IMR-90 (cell line): Measurements from ENCODE around the gene LLGL2. TPM values are rescaled to one million over a fixed set of nuclear protein-coding genes. Genes with fewer than 3 reads are reported as not detected.

Experiments used
- ATAC-seq: fragments of 200-7000 bp; cut with Tn5 transposase; 2 replicates; pipeline ENCODE4 v1.9.1; 2020; ENCODE audit warnings: low read depth, mild to moderate bottlenecking, moderate library complexity
- BruUV-seq: library from RNA; stranded (reverse); fragments of 400-500 nt; replicated peaks from 2 replicates; lab custom pipeline; 2021; lab: Mats Ljungman, UMichigan
- CTCF ChIA-PET: fragments of 300-600 bp; formaldehyde crosslinking; extraction: SDS; loops from one replicate; lab custom pipeline; 2021; ENCODE audit warnings: antibody characterized with exemption; lab: Yijun Ruan, JAX
- POLR2A ChIA-PET: fragments of 300-600 bp; sonication (Branson Sonifier 250); formaldehyde crosslinking; loops from one replicate; lab custom pipeline; 2022; ENCODE audit warnings: antibody characterized with exemption; ENCODE audit not compliant: unreplicated experiment; lab: Charles Lee
- DNase-seq: peaks from one replicate; pipeline ENCODE4 v3.0.0; 2013
- H2AFZ ChIP-seq: replicated peaks from 2 replicates; pipeline ENCODE3; 2013; ENCODE audit warnings: low read length, mild to moderate bottlenecking; ENCODE audit not compliant: poor library complexity
- H2AK5ac ChIP-seq: 2 replicates; pipeline ENCODE4 v1.6.1; 2013; ENCODE audit warnings: low read depth, low read length, inconsistent platforms
- H2AK9ac ChIP-seq: replicated peaks from 2 replicates; pipeline ENCODE3; 2013; ENCODE audit warnings: mild to moderate bottlenecking, low read depth, low read length, moderate library complexity; ENCODE audit not compliant: poor library complexity
- H2BK120ac ChIP-seq: 2 replicates; pipeline ENCODE4 v1.6.1; 2013; ENCODE audit warnings: low read depth, low read length, inconsistent platforms
- H2BK15ac ChIP-seq: 3 replicates; pipeline ENCODE4 v1.6.1; 2013; ENCODE audit warnings: low read depth, low read length, inconsistent platforms
- H2BK20ac ChIP-seq: 2 replicates; pipeline ENCODE4 v1.6.1; 2013; ENCODE audit warnings: low read depth, mild to moderate bottlenecking, inconsistent platforms, low read length, moderate library complexity
- H2BK5ac ChIP-seq: 2 replicates; pipeline ENCODE4 v1.6.1; 2013; ENCODE audit warnings: mild to moderate bottlenecking, low read depth, low read length, inconsistent platforms; ENCODE audit not compliant: poor library complexity, severe bottlenecking
- H3K14ac ChIP-seq: replicated peaks from 2 replicates; pipeline ENCODE4 v1.6.1; 2013; ENCODE audit warnings: low read depth, low read length, inconsistent platforms
- H3K18ac ChIP-seq: 2 replicates; pipeline ENCODE4 v1.6.1; 2013; ENCODE audit warnings: low read depth, low read length, control low read depth
- H3K23ac ChIP-seq: 2 replicates; pipeline ENCODE4 v1.6.1; 2013; ENCODE audit warnings: low read depth, low read length, inconsistent platforms
- H3K27ac ChIP-seq: 2 replicates; pipeline ENCODE4 v1.5.1; 2013; ENCODE audit warnings: mild to moderate bottlenecking, control low read depth, low read length; ENCODE audit not compliant: insufficient read depth
- H3K27me3 ChIP-seq: 2 replicates; pipeline ENCODE4 v1.6.1; 2013; ENCODE audit warnings: low read length; ENCODE audit not compliant: control insufficient read depth, insufficient read depth
- H3K36me3 ChIP-seq: 2 replicates; pipeline ENCODE4 v1.6.1; 2013; ENCODE audit warnings: low read length, mixed read lengths; ENCODE audit not compliant: control insufficient read depth, insufficient read depth
- H3K4ac ChIP-seq: 2 replicates; pipeline ENCODE4 v1.6.1; 2013; ENCODE audit warnings: low read depth, low read length, inconsistent platforms
- H3K4me1 ChIP-seq: 2 replicates; pipeline ENCODE4 v1.6.1; 2013; ENCODE audit warnings: low read length, mixed read lengths; ENCODE audit not compliant: control insufficient read depth, insufficient read depth
- H3K4me2 ChIP-seq: 2 replicates; pipeline ENCODE4 v1.6.1; 2013; ENCODE audit warnings: low read depth, mild to moderate bottlenecking, control low read depth, low read length, moderate library complexity
- H3K4me3 ChIP-seq: 2 replicates; pipeline ENCODE4 v1.5.1; 2013; ENCODE audit warnings: low read depth, mild to moderate bottlenecking, control low read depth, low read length, moderate library complexity; ENCODE audit not compliant: insufficient read depth
- H3K56ac ChIP-seq: 2 replicates; pipeline ENCODE4 v1.6.1; 2013; ENCODE audit warnings: low read length, inconsistent platforms; ENCODE audit not compliant: insufficient read depth; ENCODE audit errors: extremely low read depth
- H3K79me1 ChIP-seq, 2 experiments: 2 replicates each; pipeline ENCODE4 v1.6.1; 2013; ENCODE audit warnings: low read length in 2 of 2, inconsistent platforms in 1 of 2, low read depth in 1 of 2
- H3K9ac ChIP-seq: 2 replicates; pipeline ENCODE4 v1.6.1; 2013; ENCODE audit warnings: low read depth, low read length, control low read depth
- H3K9me1 ChIP-seq: 2 replicates; pipeline ENCODE4 v1.6.1; 2013; ENCODE audit warnings: low read length, inconsistent platforms; ENCODE audit not compliant: insufficient read depth
- H3K9me3 ChIP-seq: 2 replicates; pipeline ENCODE4 v1.6.1; 2013; ENCODE audit warnings: low read length; ENCODE audit not compliant: control insufficient read depth, insufficient read depth
- H4K20me1 ChIP-seq: 2 replicates; pipeline ENCODE4 v1.6.1; 2013; ENCODE audit warnings: low read length, inconsistent platforms; ENCODE audit not compliant: insufficient read depth
- H4K5ac ChIP-seq: 2 replicates; pipeline ENCODE4 v1.6.1; 2013; ENCODE audit warnings: mild to moderate bottlenecking, low read depth, low read length, control low read depth
- H4K8ac ChIP-seq, 2 experiments: 2 replicates each; pipeline ENCODE4 v1.6.1; 2013; ENCODE audit warnings: low read depth in 2 of 2, low read length in 2 of 2, control low read depth in 1 of 2, inconsistent platforms in 1 of 2
- H4K91ac ChIP-seq: 2 replicates; pipeline ENCODE4 v1.6.1; 2013; ENCODE audit warnings: low read depth, low read length, inconsistent platforms; ENCODE audit not compliant: insufficient read depth
- BHLHE40 ChIP-seq: fragments of 150-350 bp; IDR thresholded peaks from 2 replicates; pipeline ENCODE4 v1.6.1; 2016; ENCODE audit warnings: mild to moderate bottlenecking, low read depth, low read length
- CEBPB ChIP-seq: IDR thresholded peaks from 2 replicates; pipeline ENCODE4 v1.6.1; 2012; ENCODE audit warnings: low read depth, low read length, improper control_type of control experiment
- CHD1 ChIP-seq: IDR thresholded peaks from 2 replicates; pipeline ENCODE4 v1.6.1; 2012; ENCODE audit warnings: low read depth, low read length, improper control_type of control experiment
- FOS ChIP-seq: fragments of 150-350 bp; IDR thresholded peaks from 2 replicates; pipeline ENCODE4 v1.6.1; 2016; ENCODE audit warnings: low read depth, low read length
- MAFK ChIP-seq: IDR thresholded peaks from 2 replicates; pipeline ENCODE4 v1.6.1; 2012; ENCODE audit warnings: low read depth, low read length, improper control_type of control experiment
- MAZ ChIP-seq: IDR thresholded peaks from 2 replicates; pipeline ENCODE4 v1.6.1; 2012; ENCODE audit warnings: low read depth, mild to moderate bottlenecking, low read length, improper control_type of control experiment, moderate library complexity, borderline replicate concordance
- MXI1 ChIP-seq: IDR thresholded peaks from 2 replicates; pipeline ENCODE4 v1.6.1; 2012; ENCODE audit warnings: low read depth, mild to moderate bottlenecking, low read length, moderate library complexity, borderline replicate concordance
- NFE2L2 ChIP-seq: fragments of 150-350 bp; IDR thresholded peaks from 2 replicates; pipeline ENCODE4 v1.6.1; 2016; ENCODE audit warnings: low read depth, mild to moderate bottlenecking, low read length
- POLR2A ChIP-seq: IDR thresholded peaks from 2 replicates; pipeline ENCODE4 v1.6.1; 2012; ENCODE audit warnings: mild to moderate bottlenecking, low read depth, low read length
- RAD21 ChIP-seq: IDR thresholded peaks from 2 replicates; pipeline ENCODE4 v1.6.1; 2012; ENCODE audit warnings: low read length, improper control_type of control experiment
- RCOR1 ChIP-seq: IDR thresholded peaks from 2 replicates; pipeline ENCODE4 v1.6.1; 2012; ENCODE audit warnings: mild to moderate bottlenecking, low read length, improper control_type of control experiment; ENCODE audit not compliant: insufficient replicate concordance
- RFX5 ChIP-seq: IDR thresholded peaks from 2 replicates; pipeline ENCODE4 v1.8.0; 2012; ENCODE audit warnings: low read depth, mild to moderate bottlenecking, low read length, moderate library complexity
- SMC3 ChIP-seq: fragments of 150-350 bp; IDR thresholded peaks from 2 replicates; pipeline ENCODE4 v1.6.1; 2016; ENCODE audit warnings: low read depth, mild to moderate bottlenecking, antibody characterized with exemption, low read length, moderate library complexity
- WGBS, 2 experiments: methylation state at CpG; one replicate each; pipeline versions ENCODE4 v1.1.5 to v1.1.7; 2013; ENCODE audit warnings: missing lambda C conversion rate in 2 of 2; ENCODE audit not compliant: insufficient read length in 1 of 2; ENCODE audit errors: extremely low coverage in 2 of 2; 5-methylcytosine and 5-hydroxymethylcytosine counted together
- dilution Hi-C: fragments of 300-500 bp; cut with HindIII; formaldehyde crosslinking; loops from one replicate; pipeline ENCODE4 v1.14.3; 2018; ENCODE audit warnings: low sequenced_read_pairs; ENCODE audit not compliant: unreplicated experiment
- in situ Hi-C: fragments of 300-500 bp; cut with MboI; formaldehyde crosslinking; loops from 3 replicates; pipeline ENCODE4 v1.14.3; 2019; ENCODE audit warnings: low sequenced_read_pairs, inconsistent platforms, mixed read lengths
- intact Hi-C: fragments of 100-400 bp; cut with micrococcal nuclease; formaldehyde crosslinking; loops from 2 replicates; pipeline ENCODE4 v1.10.0; 2022
- polyA plus RNA-seq, 3 experiments: library from polyadenylated mRNA; depleted of rRNA; stranded (reverse); fragments of >200 nt; gene quantifications; 2 replicates each; pipeline ENCODE4 v1.2.3, GENCODE V29; 2012; ENCODE audit warnings: low replicate concordance in 1 of 3
- total RNA-seq: library from RNA; depleted of rRNA; stranded (reverse); fragments of >200 nt; gene quantifications from 2 replicates; pipeline ENCODE4 v1.2.3, GENCODE V29; 2012
- TF ChIP-seq, protein P1 (sequence below): fragments of 150-350 bp; IDR thresholded peaks from 2 replicates; pipeline ENCODE4 v1.6.1; 2016; ENCODE audit warnings: low read depth, mild to moderate bottlenecking, low read length, moderate library complexity, borderline replicate concordance
- TF ChIP-seq, protein P2 (sequence below): conservative IDR thresholded peaks from 2 replicates; pipeline ENCODE4 v1.5.1; 2012; ENCODE audit warnings: mild to moderate bottlenecking, low read depth, low read length, improper control_type of control experiment
- TF ChIP-seq, protein P3 (sequence below): fragments of 150-350 bp; IDR thresholded peaks from 2 replicates; pipeline ENCODE4 v1.6.1; 2017; ENCODE audit warnings: mild to moderate bottlenecking, antibody characterized with exemption, low read length, low read depth

The LLGL2 gene
- total and polyA plus RNA-seq, 2 of the 4 experiments (the other 2 are of a cell fraction) = 0.54 to 0.72 TPM

DNA sequence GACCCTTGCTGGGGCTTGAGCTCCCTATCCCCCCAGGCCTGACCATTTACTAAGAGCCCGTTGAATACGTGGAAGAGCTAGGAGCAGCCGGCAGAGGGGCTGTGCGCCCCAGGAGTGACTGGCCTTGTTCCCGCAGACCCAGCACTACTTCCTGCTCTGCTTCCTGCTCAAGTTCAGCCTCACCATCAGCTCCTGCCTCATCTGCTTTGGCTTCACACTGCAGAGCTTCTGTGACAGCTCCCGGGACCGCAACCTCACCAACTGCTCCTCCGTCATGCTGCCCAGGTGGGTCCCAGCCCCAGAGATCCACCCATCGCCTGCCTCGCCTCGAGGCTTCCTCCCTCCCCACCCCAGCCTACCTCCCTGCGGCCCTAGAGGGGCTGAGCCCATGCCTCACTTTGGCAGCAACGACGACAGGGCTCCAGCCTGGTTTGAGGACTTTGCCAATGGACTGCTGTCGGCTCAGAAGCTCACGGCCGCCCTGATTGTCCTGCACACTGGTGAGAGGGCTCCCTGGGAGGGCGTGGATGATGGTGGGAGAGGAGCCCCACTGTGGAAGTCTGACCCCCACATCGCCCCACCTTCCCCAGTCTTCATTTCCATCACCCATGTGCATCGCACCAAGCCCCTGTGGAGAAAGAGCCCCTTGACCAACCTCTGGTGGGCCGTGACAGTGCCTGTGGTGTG is 27.3 kb upstream of the LLGL2 start:
- CTCF ChIA-PET = no interaction called here
- H3K4me3 ChIP-seq = no peak overlapping the region
- H3K18ac ChIP-seq = no peak overlapping the region
- no peak overlapping the region for H2BK5ac ChIP-seq
- H4K5ac ChIP-seq = no peak overlapping the region
- no peak overlapping the region for H4K8ac ChIP-seq
- H3K79me1 ChIP-seq = no peaks in the 10 kb centered on the region
- H3K9ac ChIP-seq = no peak overlapping the region
- H3K4me1 ChIP-seq = no peaks in the 10 kb centered on the region
- dilution Hi-C loops = no loop called here
- H3K36me3 ChIP-seq = peaks cover 57% of the 10 kb centered on the region
- H2AFZ ChIP-seq = no peak overlapping the region
- no peak overlapping the region for H4K91ac ChIP-seq
- 98% methylated on average over 5 of the region's 21 CpGs; no CpG with 5 or more reads in 1 of the 2 experiments for WGBS, 2 experiments
- no peak overlapping the region for H3K56ac ChIP-seq
- H3K23ac ChIP-seq = no peak overlapping the region
- ATAC-seq (no peak), DNase-seq (no peak)
- no peak overlapping the region for H3K27ac ChIP-seq
- H2BK15ac ChIP-seq = no peak overlapping the region
- intact Hi-C loops = no loop called here
- H4K20me1 ChIP-seq = no peaks in the 10 kb centered on the region
- TF ChIP-seq MXI1 = no peak
- TF ChIP-seq, protein P1, sequence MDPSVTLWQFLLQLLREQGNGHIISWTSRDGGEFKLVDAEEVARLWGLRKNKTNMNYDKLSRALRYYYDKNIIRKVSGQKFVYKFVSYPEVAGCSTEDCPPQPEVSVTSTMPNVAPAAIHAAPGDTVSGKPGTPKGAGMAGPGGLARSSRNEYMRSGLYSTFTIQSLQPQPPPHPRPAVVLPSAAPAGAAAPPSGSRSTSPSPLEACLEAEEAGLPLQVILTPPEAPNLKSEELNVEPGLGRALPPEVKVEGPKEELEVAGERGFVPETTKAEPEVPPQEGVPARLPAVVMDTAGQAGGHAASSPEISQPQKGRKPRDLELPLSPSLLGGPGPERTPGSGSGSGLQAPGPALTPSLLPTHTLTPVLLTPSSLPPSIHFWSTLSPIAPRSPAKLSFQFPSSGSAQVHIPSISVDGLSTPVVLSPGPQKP = no peak
- TF ChIP-seq, protein P2, sequence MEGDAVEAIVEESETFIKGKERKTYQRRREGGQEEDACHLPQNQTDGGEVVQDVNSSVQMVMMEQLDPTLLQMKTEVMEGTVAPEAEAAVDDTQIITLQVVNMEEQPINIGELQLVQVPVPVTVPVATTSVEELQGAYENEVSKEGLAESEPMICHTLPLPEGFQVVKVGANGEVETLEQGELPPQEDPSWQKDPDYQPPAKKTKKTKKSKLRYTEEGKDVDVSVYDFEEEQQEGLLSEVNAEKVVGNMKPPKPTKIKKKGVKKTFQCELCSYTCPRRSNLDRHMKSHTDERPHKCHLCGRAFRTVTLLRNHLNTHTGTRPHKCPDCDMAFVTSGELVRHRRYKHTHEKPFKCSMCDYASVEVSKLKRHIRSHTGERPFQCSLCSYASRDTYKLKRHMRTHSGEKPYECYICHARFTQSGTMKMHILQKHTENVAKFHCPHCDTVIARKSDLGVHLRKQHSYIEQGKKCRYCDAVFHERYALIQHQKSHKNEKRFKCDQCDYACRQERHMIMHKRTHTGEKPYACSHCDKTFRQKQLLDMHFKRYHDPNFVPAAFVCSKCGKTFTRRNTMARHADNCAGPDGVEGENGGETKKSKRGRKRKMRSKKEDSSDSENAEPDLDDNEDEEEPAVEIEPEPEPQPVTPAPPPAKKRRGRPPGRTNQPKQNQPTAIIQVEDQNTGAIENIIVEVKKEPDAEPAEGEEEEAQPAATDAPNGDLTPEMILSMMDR = no peak
- no peak for TF ChIP-seq RCOR1
- TF ChIP-seq MAFK = no peak
- TF ChIP-seq FOS = no peak
- no peak for TF ChIP-seq POLR2A
- no peak for TF ChIP-seq SMC3
- no peak for TF ChIP-seq RFX5
- TF ChIP-seq CEBPB = no peak
- TF ChIP-seq NFE2L2 = no peak
- TF ChIP-seq RAD21 = no peak
- TF ChIP-seq MAZ = no peak
- TF ChIP-seq, protein P3, sequence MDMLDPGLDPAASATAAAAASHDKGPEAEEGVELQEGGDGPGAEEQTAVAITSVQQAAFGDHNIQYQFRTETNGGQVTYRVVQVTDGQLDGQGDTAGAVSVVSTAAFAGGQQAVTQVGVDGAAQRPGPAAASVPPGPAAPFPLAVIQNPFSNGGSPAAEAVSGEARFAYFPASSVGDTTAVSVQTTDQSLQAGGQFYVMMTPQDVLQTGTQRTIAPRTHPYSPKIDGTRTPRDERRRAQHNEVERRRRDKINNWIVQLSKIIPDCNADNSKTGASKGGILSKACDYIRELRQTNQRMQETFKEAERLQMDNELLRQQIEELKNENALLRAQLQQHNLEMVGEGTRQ = no peak
- no peak for TF ChIP-seq CHD1
- no peak for TF ChIP-seq BHLHE40
- H2BK20ac ChIP-seq = no peak overlapping the region
- H3K9me1 ChIP-seq = no peaks in the 10 kb centered on the region
- H3K4me2 ChIP-seq = no peak overlapping the region
- H3K9me3 ChIP-seq = no peaks in the 10 kb centered on the region
- H3K27me3 ChIP-seq = no peaks in the 10 kb centered on the region
- no peak overlapping the region for H3K4ac ChIP-seq
- no TSS peak for BruUV-seq
- no peak overlapping the region for H2AK5ac ChIP-seq
- peak overlapping the region; percentile 72 for H2AK9ac ChIP-seq
- in situ Hi-C loops = no loop called here
- H2BK120ac ChIP-seq = no peak overlapping the region
- POLR2A ChIA-PET = no interaction called here
- no peak overlapping the region for H3K14ac ChIP-seq
